Activated CD8-positive, alpha-beta memory T cell treated with anti-CD3 and anti-CD28 coated beads, Interleukin-2, amount 50 U/mL, for 4 hours (primary cell): ENCODE data around the gene PARD3B.

ENCODE experiments used
- DNase-seq: peaks from one replicate; pipeline ENCODE4 v3.0.0-alpha.2; 2020

The PARD3B gene

DNA sequence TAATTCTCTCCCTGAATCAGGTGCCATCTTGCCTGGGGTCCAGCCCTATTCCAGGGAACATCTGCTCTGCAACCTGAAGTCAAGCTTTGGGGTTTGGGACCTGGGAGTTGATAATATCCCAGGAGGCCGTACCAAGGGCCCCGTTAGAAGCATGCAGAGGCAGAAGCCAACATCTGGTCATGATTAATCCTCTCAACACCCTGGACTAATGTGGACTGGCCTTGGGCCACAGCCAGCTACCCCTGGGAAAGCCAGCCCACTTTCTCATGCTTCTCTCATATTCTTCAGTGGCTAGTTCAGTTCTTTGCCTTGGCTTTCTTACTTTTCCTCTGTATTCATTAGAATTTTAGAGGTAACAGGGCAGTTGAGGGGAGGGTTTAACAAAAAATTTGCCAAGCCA, 621.5 kb downstream of the PARD3B start:
- no peak for DNase-seq

DNA sequence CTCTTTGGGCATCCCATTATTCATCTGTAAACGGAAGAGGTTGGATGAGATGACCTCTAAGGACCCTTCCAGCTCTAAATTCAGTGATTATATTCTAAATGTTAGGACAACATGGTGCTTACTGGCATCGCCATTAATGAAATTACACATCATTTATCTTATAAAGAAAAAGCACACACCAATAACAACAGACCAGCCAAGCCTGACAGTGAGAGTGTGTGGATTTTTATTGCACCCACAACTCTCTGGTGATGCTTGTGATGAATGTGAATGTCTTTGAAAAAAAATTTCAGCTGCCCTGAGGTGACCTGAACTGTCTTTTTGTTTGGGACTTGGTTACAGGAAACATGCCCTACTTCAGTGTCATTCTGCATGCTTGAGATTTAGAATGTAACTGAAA, 623.7 kb downstream of the PARD3B start:
- no peak for DNase-seq

DNA sequence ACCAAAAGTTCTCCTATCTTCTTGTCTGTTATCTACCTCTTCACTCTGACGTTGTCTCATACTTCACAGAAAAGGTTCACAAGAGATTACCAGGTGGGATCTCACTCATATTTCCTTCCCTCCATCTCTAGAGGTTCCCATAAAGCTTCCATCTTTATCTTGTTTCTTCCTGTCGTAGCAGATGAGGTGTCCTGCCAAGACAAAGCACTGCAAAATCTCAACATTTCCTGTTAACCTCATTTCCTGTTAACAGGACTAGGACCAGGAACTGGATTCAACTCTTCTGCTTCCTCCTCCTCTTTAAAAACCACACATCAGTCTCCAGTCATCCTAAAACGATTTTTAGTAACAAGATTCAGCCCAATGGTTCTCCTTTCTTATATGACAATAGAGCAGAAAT, 624.2 kb downstream of the PARD3B start:
- DNase-seq = no peak

DNA sequence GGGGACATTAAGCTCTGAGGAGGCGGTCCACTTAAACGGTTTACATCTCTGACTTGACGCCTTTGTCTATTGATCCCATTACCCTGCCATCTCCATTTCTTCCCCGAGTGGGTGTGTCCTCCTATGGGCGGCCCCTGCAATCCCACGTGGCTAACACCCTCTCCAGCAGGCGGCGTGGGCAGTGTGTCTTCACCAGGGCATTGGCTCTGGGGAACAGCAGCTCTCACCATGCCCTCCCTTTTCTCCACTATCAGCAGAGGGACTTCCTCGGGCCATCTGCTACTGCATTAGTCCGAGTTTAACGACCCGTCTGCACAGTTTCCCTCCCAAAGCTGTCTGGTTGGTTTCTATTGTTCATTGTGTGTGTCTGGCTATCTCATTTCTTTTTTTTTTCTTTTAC, 625.1 kb downstream of the PARD3B start:
- no peak for DNase-seq

DNA sequence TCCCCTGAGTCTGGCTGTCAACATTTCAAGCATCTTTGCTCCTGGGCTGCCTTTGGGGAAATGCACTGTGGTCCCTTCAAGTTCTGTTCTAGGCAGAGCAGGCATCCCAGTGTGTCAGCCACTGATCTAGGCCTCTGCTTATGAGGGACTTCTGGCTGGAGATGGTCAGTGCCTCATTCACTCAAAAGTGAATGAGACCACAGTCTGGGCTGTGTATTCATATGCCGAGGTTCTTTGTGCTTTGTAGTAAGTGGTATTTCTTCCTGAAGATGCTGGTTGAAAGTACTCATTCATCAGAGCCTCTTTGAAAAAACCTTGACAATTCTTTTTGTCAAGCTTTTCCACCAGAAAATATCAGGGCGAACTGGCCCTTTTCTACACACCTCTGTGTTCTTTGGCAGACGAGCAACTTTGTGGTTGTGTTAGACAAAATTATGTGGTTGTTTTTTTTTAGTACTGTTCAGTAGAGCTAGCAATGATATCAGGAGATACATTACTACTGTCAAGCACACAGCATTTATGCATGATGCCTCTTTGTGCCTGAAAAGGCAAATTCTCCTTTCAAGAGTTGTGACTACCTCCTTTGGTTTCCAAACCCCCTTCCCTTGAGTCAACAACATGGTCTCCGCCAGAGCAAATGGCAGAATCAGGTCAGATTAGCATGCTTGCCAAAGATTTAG, 626.1 kb downstream of the PARD3B start:
- DNase-seq = no peak

DNA sequence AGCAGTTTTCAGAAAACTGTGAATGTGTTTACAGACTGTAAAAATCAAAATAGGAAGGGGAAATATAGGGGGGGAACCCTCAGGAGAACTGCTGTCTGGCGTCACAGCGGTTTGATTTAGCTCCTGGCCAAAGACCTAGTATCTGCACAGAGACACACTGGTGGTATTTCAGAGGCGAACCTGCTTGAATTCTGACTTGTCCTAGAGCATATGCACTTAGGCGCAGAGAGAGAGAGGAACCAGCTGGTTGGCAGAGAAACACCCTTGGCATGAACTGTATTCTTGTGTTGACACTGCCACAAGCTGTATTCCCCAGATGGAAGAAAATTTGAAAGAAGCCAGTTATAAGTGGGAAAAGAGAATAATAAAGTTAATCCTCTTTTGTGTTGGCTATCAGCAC, 630.6 kb downstream of the PARD3B start:
- no peak for DNase-seq

DNA sequence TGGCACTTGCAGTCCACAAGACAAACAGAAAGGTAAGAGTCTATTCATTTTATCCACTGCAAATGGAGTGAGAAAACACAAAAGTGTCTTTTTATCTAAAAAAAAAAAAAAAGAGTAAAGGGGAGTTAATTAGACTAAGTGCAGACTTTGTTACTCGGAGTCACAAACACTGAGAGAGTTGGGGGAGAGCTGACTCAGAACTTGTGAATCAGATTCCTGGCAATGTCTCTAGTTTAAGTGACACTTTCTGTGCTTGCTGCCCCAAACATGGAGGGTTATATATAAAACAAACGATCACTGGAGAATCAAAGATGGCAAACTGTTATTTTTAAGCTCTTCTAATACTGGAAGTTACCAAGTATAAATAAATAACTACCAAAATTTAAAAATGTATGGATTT, 631.3 kb downstream of the PARD3B start:
- DNase-seq = no peak

DNA sequence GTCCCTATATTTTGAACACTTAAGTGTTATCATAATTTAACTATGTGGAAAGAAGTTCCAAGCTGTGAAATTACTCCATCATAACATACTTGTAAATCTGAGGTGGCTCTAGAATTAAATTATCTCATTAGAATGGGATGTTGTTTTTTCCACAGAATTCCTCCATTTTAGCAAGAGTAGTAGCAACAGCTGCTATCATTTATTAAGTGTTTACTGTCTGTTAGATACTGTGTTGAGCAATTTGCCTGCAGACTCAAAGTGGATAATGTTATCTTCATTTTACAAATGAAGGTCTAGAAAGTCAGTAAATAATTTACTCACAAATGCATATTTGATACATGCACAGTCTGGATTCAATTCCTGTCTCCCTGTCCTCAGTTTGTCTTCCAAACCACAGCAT, 632.3 kb downstream of the PARD3B start:
- DNase-seq = no peak

DNA sequence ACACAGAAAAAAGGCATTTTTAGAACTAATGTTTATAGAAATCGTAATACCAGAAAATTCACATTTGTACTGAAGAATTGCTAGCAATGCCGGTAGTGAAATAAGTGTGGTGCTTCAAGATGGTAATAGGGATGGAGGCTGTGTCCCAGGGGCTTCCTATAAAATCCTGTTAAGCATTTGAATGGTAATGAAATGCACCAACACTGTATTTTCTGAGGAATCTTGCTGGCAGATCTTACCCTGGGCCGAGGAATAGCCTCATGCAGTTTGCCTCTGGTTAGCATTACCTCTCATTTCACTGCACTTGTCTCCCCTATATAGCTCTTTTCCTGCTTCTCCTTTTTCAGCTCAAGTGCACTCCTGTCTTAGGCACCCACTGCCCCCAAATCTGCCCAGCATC, 635.5 kb downstream of the PARD3B start:
- DNase-seq = no peak

DNA sequence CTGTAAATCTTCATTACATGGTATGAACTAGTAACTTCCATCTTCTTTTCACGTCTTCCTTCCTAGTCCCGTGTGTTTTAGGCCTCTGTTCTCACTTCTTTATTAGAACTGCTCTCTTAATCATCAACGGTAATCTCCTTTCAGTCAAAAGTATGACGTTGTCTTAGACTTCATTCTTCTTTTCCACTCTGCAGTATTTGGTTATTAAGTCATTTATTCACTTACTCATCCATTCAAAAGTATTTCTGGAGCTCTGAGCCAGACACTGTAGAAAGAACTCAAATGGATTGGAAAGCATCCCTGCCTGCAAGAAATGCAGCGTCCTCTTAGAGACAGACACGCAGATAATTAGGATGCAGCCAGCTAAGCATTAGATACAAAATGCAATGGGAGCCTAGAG, 642.5 kb downstream of the PARD3B start:
- no peak for DNase-seq

DNA sequence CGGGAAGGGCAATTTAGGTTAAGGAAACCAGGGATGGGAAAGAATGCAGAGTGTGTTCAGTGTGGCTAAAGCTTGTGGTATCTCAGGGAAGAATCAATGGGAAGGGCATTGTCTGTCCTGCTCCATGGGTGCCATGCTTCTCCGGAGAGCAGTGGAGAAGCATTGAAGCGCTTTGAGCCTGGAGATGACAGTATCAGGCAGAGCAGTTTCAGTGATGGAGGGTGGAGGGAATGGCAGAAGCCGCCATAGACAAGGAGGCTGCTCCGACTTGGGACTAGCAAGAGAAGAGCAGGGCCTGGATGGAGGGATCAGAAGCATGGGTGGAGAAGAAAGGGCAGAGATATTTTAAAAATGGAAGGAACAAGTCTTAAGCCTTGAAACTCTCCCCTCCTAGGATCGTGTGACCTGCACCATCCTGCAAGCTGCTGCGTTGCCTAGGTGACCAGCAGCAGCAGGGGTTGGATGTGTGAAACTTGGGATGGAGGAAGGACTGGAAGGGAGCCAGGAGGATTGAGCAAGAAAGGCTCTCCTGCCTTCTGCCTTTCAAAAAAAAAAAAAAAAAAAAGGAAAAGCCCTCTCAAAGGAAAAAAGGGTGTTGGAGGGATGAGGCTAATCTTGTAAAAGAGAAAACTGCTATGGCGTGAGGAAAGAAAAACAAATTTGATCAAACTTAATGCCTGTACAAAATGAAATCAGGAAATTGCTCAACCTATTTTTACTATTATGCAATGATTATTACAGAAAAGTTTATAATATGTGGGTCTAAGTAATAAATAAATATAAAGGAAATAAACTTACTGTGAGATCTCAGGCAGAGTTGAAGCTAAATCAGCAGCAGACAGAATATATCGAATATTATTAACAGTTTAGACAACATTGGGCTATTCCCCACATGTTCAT, 643.2 kb downstream of the PARD3B start:
- no peak for DNase-seq

DNA sequence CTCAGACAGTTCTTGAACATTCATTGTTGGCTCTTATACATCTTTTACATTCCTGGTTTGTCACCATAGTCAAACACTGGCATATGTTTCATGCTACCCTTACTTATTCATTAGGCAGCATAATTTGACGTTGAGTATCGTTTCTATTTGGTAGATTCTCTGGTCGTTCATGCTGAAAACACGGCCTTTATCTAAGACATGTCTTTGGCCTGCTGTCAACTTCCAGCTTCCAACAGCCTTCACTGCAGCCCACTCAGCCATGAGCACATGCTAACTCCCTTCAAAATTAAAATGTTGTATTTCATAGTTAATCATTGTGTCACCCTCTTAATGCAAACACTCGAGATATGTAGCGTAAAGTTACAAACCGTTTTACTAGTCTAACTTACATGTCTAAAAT, 644.0 kb downstream of the PARD3B start:
- no peak for DNase-seq

DNA sequence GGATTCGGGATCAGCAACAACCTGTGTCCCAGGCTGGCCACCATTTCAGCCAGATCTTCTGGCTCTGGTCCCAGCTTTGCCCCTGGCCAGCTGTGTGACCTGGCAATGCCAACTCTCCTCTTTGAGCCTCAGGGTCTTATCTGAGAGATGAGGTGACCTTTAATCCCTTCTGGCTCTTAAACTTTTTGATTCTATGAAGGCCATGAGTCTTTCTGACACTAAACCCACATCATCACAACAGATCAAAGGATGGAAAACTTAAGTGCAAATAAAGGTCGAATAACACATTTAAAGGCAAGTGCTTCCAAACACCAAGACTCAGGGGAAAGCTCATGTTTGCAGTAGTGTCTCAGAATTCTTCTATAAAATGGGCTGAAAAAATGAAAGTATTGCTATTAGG, 645.3 kb downstream of the PARD3B start:
- no peak for DNase-seq

DNA sequence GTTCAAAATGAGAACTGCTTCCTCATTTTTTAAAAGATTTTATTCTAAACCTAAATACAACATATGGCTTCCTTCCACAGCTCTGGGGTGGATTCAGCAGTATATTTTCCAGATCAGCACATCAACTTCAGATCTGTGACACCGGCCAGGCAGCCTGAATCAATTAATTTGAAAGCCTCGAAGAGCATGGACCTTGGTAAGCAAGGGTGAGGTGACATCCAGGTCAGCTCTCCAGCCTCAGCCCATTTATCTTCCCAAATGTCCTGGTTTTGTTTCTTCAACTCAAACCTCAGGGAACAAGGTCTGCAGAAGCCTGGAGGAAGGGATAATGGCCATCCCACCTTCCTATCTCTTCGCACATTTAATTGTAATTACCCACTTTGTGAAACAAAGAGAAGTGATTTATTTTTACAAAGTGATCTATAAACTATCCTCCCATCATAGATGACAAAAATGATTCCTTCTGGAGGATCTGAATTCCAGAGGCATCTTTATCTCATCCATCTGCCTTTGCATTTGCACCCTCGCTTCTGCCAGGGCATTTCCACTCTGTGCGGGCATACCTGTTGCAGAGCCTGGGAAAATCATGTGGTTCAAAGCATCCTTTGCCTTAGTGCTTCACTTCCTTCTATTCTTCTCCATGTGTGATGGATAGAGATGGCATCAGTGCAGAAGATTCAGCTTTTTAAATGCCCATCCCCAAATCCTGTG, 648.0 kb downstream of the PARD3B start:
- no peak for DNase-seq

DNA sequence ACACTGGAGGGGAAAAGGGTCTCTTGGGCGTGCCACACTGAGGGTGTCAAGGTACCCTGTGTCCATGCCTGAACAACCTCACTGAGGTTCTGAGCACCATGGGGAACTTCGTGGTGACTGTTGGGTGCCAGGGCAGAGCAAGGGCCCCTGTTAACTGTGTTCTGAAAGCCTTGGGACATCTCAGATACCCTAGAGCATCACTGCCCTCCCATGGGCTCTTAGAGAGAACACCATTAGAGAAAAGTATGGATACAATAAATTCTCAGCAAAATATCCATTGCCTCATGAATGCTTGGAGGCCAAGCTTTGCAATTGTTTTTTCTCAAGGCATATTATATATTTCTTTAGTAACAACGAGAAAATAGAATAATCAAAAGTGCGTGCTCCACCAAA, 648.6 kb downstream of the PARD3B start:
- DNase-seq = no peak

DNA sequence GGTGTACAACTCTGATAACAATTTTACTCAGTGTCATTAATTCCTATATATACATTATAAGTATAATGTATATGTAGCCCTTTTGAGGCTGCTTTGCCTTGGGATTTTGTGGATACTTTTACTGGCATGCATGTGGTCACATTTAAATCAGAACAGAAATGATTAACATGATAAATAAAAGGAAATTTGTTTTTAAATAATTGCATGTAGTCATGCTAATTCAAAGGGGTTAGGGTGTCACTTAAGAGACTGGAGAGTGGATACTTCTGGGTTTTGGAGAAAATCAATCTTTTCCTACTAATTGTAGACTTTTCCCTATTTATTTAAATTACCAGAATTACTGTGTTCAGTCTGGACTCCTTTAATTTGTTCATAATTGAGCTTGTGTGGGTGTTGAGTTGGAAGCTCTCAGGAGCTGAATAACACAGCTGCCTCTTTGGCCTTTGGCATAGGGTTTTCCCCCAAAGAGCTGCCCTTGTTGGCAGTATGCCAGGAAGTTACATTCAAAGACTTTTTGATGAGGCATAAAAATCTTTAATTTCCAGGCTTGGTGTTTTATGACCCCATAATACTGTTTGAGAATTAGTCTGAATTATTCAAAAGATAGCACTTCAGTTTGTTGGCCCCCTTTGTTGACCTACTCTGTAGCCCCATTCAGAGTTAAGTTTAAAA, 652.3 kb downstream of the PARD3B start:
- peak; percentile 17 for DNase-seq

DNA sequence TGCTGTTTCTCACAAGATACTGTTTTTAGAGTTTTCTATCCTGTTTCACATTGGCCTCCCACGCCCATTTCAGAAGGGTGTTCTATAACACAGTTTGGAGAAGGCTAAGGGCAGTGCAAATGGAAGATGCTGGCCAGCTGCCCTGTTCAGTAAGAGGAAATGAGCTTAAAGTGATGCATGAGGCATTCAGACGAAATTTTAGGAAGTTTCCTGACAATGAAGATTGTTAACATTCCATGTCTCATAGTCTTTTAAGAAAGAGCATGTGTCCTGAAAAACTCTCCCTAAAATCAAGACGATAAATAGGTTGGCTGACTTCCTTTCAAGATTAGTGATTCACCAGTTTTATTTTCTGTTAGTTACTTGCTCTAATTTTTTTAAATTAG, 652.9 kb downstream of the PARD3B start:
- DNase-seq = no peak

DNA sequence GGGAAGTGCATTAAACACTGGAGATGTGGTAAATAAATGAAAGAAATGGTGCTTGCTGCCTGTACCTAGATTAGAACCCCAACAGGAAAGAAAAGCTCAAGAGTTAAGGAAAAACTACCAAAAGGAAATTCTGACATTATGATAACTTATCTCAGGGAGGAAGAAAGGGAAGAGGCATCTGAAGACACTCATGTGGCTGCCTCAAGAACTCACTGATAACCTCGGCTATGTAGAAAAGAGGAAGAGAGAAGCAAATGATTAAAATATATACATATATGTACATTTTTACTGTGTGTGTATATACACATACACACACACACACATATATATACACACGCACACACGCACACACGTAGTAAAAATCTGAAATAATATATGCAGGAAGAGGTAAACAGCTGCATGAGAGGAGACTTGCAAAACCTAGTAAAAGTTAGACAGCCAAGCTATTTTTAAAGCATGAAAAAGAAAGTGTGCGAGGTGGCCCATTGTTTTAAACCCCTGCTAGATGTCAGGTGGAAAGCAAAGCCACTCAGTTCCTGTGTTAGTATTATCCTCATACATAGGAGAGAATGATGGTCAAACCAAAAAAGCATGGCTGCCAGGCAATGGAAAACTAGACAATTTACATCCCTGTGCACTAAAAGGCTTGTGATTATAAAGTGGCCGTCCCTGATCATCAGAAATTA, 654.0 kb downstream of the PARD3B start:
- no peak for DNase-seq

DNA sequence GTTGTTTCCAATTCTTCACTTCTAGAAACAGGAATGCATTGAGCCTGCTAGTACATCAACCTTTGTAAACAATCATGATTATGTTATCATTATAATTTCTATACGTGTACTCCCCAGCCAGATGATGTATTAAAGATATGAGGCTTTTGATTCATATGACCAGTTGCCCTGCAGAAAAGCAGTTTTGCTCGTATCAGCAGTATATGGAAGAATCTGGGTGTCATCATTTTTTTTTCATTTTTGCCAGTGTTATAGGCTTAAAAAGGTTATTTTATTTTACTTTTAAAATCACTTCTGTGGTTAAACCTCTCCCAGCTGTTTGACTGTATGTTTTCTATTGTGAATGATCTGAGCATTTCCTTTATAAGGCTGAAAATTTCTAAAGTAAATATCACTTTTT, 665.2 kb downstream of the PARD3B start:
- no peak for DNase-seq

DNA sequence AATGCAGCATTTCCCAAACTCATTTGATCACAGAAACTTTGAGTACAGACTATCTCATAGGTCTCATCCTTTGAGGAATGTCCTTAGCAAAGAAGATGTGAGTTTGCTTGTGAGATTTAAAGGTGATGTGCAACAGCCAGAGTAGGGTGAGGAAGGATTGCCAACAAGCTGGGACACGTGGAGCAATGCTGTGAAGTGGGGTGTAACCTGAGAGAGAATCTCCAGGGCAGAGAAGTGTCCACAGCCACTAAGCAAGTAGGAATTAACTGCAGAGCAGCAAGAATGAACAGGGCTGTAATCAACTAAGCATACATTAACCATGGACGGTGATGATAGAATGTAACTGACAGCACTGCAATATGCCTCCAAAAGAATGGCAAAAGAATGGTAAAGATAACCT, 667.1 kb downstream of the PARD3B start:
- DNase-seq = no peak

DNA sequence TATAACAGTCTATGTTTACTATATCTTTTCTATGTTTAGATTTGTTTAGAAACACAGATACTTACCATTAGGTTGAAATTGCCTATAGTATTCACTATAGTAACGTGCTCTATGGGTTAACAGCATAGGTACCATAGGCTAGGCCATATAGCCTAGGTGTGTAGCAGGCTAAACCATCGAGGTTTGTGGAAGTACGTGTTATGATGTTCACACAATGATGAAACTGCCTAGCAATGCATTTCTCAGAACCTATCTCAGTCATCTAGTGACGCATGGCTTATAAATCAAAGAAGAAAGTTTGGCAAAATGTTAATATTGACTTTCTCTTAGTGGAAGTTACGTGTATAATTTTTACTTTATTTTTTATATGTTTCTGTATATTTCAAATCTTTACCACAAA, 670.8 kb downstream of the PARD3B start:
- no peak for DNase-seq

DNA sequence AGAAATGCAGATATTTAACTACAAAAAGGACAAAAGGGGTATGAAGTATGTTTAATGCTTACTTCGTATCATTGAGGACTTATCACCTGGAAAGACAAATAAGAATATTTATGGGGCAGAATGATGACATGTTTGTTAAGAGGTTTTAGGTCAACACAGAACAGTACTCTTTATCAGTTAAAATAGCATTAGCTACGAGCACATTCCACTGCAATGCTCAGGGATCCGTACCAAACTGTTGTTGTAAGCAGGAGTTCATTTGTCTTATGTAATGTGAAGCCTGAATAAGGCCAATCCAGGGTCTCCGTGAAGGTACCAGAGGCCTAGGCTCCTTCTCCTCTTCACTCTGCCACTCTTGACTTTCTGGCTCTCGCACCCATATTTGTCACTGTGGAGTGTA, 671.3 kb downstream of the PARD3B start:
- no peak for DNase-seq

DNA sequence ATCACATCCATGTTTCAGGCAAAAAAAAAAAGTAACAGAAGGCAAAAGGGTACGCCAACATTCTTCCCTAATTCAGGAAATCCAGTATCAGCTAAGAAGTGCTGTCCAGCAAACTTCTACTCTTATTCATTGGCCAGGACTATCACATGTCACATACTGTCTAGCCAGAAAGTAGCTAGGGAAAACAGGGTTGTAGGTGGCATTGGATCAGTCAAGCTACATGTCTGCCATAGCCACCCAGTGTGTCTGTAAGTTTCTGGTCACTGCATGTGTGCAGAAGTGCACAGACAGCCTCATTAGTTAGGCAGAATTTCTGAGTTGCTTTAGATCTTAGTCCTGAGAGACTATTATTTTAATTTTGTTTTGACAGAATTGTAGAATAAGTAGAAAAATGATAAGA, 671.7 kb downstream of the PARD3B start:
- DNase-seq = no peak
